Kidney (tissue), 14 donors: ENCODE measurements around the gene KRTAP26-1. TPM values are rescaled to one million over a fixed set of nuclear protein-coding genes. Genes with fewer than 3 reads are reported as not detected.

Source experiments
- DNase-seq, 5 donors: peaks; one replicate each; pipeline ENCODE4 v3.0.0-alpha.2; 2013 to 2020
- FAIRE-seq: peaks from 2 replicates; lab custom pipeline; 2012; peaks lifted over from hg19 to GRCh38; lab: Jason Lieb, UNC
- H3K27ac ChIP-seq, 2 donors: one replicate each; pipeline ENCODE4 v1.7.0; 2013; ENCODE audit warnings: low read depth in 2 of 2, low read length in 2 of 2, inconsistent platforms in 1 of 2
- H3K27me3 ChIP-seq: one replicate; pipeline ENCODE4 v1.7.1; 2013; ENCODE audit warnings: low read length, inconsistent platforms; ENCODE audit not compliant: control insufficient read depth, insufficient read depth
- H3K36me3 ChIP-seq, 3 donors: one replicate each; pipeline versions ENCODE4 v1.7.0 to v1.7.1; 2013; ENCODE audit warnings: low read length in 3 of 3, control low read depth in 1 of 3, inconsistent platforms in 1 of 3; ENCODE audit not compliant: insufficient read depth in 3 of 3, control insufficient read depth in 2 of 3
- H3K4me1 ChIP-seq, 3 donors: one replicate each; pipeline versions ENCODE4 v1.7.0 to v1.7.1; 2013; ENCODE audit warnings: low read length in 3 of 3, inconsistent platforms in 1 of 3, low read depth in 1 of 3; ENCODE audit not compliant: control insufficient read depth in 2 of 3, insufficient read depth in 2 of 3
- H3K4me3 ChIP-seq, 3 donors: one replicate each; pipeline versions ENCODE4 v1.7.0 to v1.8.1; 2013; ENCODE audit warnings: low read length in 3 of 3, control low read depth in 1 of 3, inconsistent platforms in 1 of 3
- H3K9ac ChIP-seq, 3 donors: one replicate each; pipeline versions ENCODE4 v1.7.0 to v1.7.1; 2013; ENCODE audit warnings: low read length in 3 of 3, control low read depth in 1 of 3, inconsistent platforms in 1 of 3
- H3K9me3 ChIP-seq, 3 donors: one replicate each; pipeline versions ENCODE4 v1.7.0 to v1.7.1; 2013; ENCODE audit warnings: low read length in 3 of 3, control low read depth in 1 of 3, inconsistent platforms in 1 of 3; ENCODE audit not compliant: control insufficient read depth in 2 of 3, insufficient read depth in 1 of 3
- CTCF ChIP-seq: IDR thresholded peaks from 3 replicates; pipeline ENCODE4 v1.5.1; 2012; ENCODE audit warnings: mild to moderate bottlenecking, moderate library complexity, borderline replicate concordance; ENCODE audit not compliant: insufficient read depth; ENCODE audit errors: extremely low read depth
- intact Hi-C: fragments of 100-400 bp; cut with DNase I; formaldehyde crosslinking; loops from one replicate; pipeline ENCODE4 v1.11.1; 2022
- polyA plus RNA-seq: library from polyadenylated mRNA; stranded (reverse); fragments of 350-450 nt; fragmentation: Illumina TruSeq; extraction: RNeasy Lipid Tissue Mini Kit (QIAGEN cat#74804); gene quantifications from one replicate; pipeline ENCODE4 v1.2.3, GENCODE V29; 2014; ENCODE audit warnings: low read depth, low replicate concordance; ENCODE audit not compliant: insufficient read depth
- total RNA-seq: library from RNA; stranded (reverse); fragmentation: NEBNext Ultra II Directional; extraction: Animal tissue kit (Norgen Biotek cat#: 25700); gene quantifications from one replicate; pipeline ENCODE4 v1.2.1, GENCODE V29; 2021
- donor health status: control.
- donor health status: control.
- donor health status: control.
- donor health status: control.
- donor health status: control.
- donor health status: DM: yes; HTN: yes; CAD: no.
- donor health status: Normal renal cell carcinoma (clear cell type).

The KRTAP26-1 gene
- total and polyA plus RNA-seq, 2 donors from 2014 or later, result not detected

DNA sequence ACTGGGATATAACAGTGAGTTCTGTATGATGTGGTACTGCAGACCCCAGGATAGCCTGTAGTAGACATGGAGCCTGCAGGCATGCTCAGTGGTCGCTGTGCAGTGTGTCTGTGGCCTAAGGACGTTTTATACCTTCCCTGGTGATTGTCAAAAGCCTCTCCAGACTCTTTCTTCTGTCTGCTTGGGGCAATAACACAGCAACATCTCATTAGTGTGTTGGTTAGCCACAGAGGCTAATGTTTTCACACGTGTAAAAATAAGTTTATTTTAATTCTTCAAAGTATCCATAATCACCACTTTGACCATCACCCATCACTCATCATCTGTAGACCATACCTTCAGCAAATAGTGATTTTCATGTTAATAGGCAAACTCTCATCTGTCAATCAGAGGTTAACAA, 37.3 kb downstream of the KRTAP26-1 start, which contains the start of gene KRTAP24-1:
KRTAP24-1 (minus strand) TSS at position 101 of the 400 bp plus-strand sequence; CDS start at position 83, 18 bp downstream.
- DNase-seq (no peak), FAIRE-seq (no peak)
- Histone ChIP-seq H3K9ac (no peak within 1 kb of the TSS), H3K4me1 (no peaks in the 10 kb centered on the region), H3K4me3 (no peak within 1 kb of the TSS), H3K9me3 (no peaks in the 10 kb centered on the region), H3K36me3 (no peaks in the 10 kb centered on the region), H3K27me3 (no peaks in the 10 kb centered on the region), H3K27ac (no peak within 1 kb of the TSS)
- intact Hi-C loops, result no loop called here
- TF ChIP-seq CTCF, result no peak

GRCh38 chr21:30271611-30272010, 48.5 kb downstream of the KRTAP26-1 start:
- Histone ChIP-seq H3K36me3 (no peaks in the 10 kb centered on the region), H3K9me3 (no peaks in the 10 kb centered on the region), H3K27ac (no peak overlapping the region), H3K27me3 (no peaks in the 10 kb centered on the region), H3K4me1 (no peaks in the 10 kb centered on the region), H3K9ac (no peak overlapping the region), H3K4me3 (no peak overlapping the region)
- TF ChIP-seq CTCF, result no peak
- intact Hi-C loops, result no loop called here
- DNase-seq (no peak), FAIRE-seq (no peak)

- H3K4me3 ChIP-seq, result no peak overlapping the region
- H3K36me3 ChIP-seq, result no peaks in the 10 kb centered on the region
- no peak for DNase-seq
- H3K9me3 ChIP-seq, result no peaks in the 10 kb centered on the region
- intact Hi-C loops, result no loop called here
- no peak for TF ChIP-seq CTCF
- no peaks in the 10 kb centered on the region for H3K27me3 ChIP-seq
- H3K9ac ChIP-seq, result no peak overlapping the region
- H3K27ac ChIP-seq, result no peak overlapping the region
- no peaks in the 10 kb centered on the region for H3K4me1 ChIP-seq
- FAIRE-seq, result no peak
These were observed 49.0 kb downstream of the KRTAP26-1 start for GRCh38 chr21:30271156-30271555.
